Suprapubic skin (tissue), 4 donors: ENCODE data around the gene MSMP. TPM values are rescaled to one million over a fixed set of nuclear protein-coding genes. Genes with fewer than 3 reads are reported as not detected.

Source experiments
- DNase-seq, 2 donors: peaks; one replicate each; pipeline ENCODE4 v3.0.0-alpha.2; 2019; ENCODE audit warnings: low spot score in 2 of 2
- H3K27ac ChIP-seq: fragments of 200-600 bp; sonication (generic); one replicate; pipeline ENCODE4 v1.5.1; 2019
- H3K27me3 ChIP-seq: fragments of 200-600 bp; sonication (generic); one replicate; pipeline ENCODE4 v1.5.1; 2019
- H3K36me3 ChIP-seq: fragments of 200-600 bp; sonication (generic); one replicate; pipeline ENCODE4 v1.5.1; 2019
- H3K4me1 ChIP-seq: fragments of 200-600 bp; sonication (generic); one replicate; pipeline ENCODE4 v1.5.1; 2019
- H3K4me3 ChIP-seq: fragments of 200-600 bp; sonication (generic); one replicate; pipeline ENCODE4 v1.5.1; 2019; ENCODE audit warnings: mild to moderate bottlenecking
- H3K9me3 ChIP-seq: fragments of 200-600 bp; sonication (generic); one replicate; pipeline ENCODE4 v1.5.1; 2019
- EP300 ChIP-seq: sonication (generic); formaldehyde crosslinking; IDR thresholded peaks from one replicate; pipeline ENCODE4 v1.6.1; 2017; ENCODE audit warnings: antibody characterized with exemption
- POLR2A ChIP-seq, 2 donors: fragments of 450-650 bp; IDR thresholded peaks; one replicate each; pipeline ENCODE4 v1.6.1; 2017; ENCODE audit warnings: antibody characterized with exemption in 2 of 2, mild to moderate bottlenecking in 2 of 2, moderate library complexity in 2 of 2
- POLR2AphosphoS5 ChIP-seq, 3 donors: sonication (generic); formaldehyde crosslinking; IDR thresholded peaks; one replicate each; pipeline ENCODE4 v1.6.1; 2017; ENCODE audit warnings: antibody characterized with exemption in 3 of 3
- WGBS: methylation state at CpG from one replicate; pipeline ENCODE4 v1.1.5; 2018; 5-methylcytosine and 5-hydroxymethylcytosine counted together
- total RNA-seq, 4 donors: library from RNA; depleted of rRNA; stranded (reverse); fragments of >200 nt; gene quantifications; one replicate each; pipeline ENCODE4 v1.1.0, GENCODE V29; 2016
- TF ChIP-seq, protein P1 (sequence below), 2 donors: fragments of 200-600 bp in 1 of 2; fragments of 450-650 bp in 1 of 2; sonication (generic) in 1 of 2; IDR thresholded peaks; one replicate each; pipeline ENCODE4 v1.5.1; 2016 to 2019; ENCODE audit warnings: antibody characterized with exemption in 2 of 2, mild to moderate bottlenecking in 1 of 2, moderate library complexity in 1 of 2

Gene MSMP
- total RNA-seq, 4 donors from 2014 or later, result not detected

DNA sequence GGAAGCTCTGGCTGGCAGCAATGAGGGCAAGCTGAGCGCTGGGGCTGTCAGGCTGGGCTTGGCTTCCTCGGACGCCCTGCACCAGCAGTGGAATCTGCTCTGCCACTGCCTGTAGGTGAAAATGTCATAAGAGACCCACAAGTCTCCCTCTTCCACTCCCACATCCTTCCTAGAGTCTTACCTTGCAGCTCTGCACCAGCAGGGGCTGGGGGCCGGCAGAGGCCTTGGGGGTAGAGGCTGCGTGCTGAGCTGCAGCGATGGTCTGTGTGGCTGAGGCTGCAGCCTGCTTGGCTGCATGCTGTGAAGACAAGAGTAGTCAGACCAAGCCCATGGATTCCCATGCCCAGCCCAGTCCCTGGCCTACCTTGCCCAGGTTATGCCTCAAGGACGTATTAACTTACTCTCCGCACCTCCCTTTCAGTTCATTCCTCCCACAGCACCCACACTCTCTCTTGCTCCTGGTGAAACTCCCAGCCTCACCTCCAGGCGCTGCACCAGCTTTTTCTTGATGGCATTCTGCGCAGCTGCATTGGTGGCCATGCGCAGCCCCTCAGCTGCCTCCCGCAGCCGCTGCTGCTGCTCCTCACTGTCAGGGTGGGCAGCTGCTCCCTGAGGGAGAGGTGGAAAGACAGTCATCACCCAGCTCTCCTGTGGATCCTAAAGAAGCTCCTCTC lies 39.4 kb downstream of the MSMP start:
- no peaks in the 10 kb centered on the region for H3K4me1 ChIP-seq
- no peaks in the 10 kb centered on the region for H3K27me3 ChIP-seq
- peaks cover 100% of the 10 kb centered on the region for H3K36me3 ChIP-seq
- 92% methylated on average over 10 of the region's 13 CpGs for WGBS
- H3K4me3 ChIP-seq, result no peak overlapping the region
- no peaks in the 10 kb centered on the region for H3K9me3 ChIP-seq
- DNase-seq, result no peak
- no peak for TF ChIP-seq EP300
- TF ChIP-seq POLR2AphosphoS5 (IDR thresholded peaks at IDR 0.05), result no peak
- TF ChIP-seq, protein P1, sequence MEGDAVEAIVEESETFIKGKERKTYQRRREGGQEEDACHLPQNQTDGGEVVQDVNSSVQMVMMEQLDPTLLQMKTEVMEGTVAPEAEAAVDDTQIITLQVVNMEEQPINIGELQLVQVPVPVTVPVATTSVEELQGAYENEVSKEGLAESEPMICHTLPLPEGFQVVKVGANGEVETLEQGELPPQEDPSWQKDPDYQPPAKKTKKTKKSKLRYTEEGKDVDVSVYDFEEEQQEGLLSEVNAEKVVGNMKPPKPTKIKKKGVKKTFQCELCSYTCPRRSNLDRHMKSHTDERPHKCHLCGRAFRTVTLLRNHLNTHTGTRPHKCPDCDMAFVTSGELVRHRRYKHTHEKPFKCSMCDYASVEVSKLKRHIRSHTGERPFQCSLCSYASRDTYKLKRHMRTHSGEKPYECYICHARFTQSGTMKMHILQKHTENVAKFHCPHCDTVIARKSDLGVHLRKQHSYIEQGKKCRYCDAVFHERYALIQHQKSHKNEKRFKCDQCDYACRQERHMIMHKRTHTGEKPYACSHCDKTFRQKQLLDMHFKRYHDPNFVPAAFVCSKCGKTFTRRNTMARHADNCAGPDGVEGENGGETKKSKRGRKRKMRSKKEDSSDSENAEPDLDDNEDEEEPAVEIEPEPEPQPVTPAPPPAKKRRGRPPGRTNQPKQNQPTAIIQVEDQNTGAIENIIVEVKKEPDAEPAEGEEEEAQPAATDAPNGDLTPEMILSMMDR (IDR thresholded peaks at IDR 0.05), result no peak
- no peak for TF ChIP-seq POLR2A (IDR thresholded peaks at IDR 0.05)
- H3K27ac ChIP-seq, result no peak overlapping the region

DNA sequence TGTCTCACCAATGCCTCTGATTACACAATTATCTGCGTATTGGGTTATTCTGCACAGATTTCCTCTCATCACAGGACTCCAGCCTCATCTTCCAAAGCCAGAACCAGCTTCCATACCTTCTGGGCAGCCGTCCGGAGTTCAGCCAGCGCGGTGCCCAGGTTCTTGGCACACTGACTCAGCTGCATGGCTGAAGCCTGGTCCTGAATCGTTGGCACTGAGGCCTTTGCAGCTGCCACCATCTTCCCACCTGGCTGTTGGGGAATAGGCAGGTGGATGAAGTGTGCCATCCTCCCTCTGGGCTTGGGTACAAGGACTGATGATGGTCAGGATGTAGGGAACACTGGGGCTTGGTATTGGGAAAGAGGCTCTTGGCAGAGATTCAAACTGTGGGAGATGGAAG lies 40.0 kb downstream of the MSMP start:
- no peak for DNase-seq
- Histone ChIP-seq H3K9me3 (no peaks in the 10 kb centered on the region), H3K27ac (no peak overlapping the region), H3K4me3 (no peak overlapping the region), H3K4me1 (no peaks in the 10 kb centered on the region), H3K36me3 (peaks cover 98% of the 10 kb centered on the region), H3K27me3 (no peaks in the 10 kb centered on the region)
- no peak for TF ChIP-seq EP300
- no peak for TF ChIP-seq POLR2AphosphoS5 (IDR thresholded peaks at IDR 0.05)
- TF ChIP-seq, protein P1 (IDR thresholded peaks at IDR 0.05), result no peak
- TF ChIP-seq POLR2A (IDR thresholded peaks at IDR 0.05), result no peak
- WGBS, result 97% methylated on average over 5 of the region's 6 CpGs

DNA sequence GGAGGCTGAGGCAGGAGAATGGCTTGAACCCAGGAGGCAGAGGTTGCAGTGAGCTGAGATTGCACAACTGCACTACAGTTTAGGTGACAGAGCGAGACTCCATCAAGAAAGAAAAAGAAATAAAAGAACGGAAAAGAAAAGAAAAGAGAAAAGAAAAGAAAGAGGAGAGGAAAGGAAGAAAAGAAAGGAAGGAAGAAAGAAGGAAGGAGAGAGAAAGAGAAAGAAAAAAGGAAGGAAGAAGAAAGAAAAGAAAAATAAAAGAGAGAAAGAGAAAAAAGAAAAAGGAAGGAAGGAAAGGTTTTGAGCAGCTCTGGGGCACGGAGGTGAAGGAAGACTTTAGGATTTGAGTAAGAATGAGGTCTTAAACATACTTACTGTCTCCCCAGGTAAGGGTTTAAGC lies 40.5 kb downstream of the MSMP start:
- Histone ChIP-seq H3K4me1 (no peaks in the 10 kb centered on the region), H3K27ac (no peak overlapping the region), H3K27me3 (no peaks in the 10 kb centered on the region), H3K9me3 (no peaks in the 10 kb centered on the region), H3K4me3 (no peak overlapping the region), H3K36me3 (peaks cover 98% of the 10 kb centered on the region)
- TF ChIP-seq EP300 (no peak), POLR2AphosphoS5 (IDR thresholded peaks at IDR 0.05) (no peak), POLR2A (IDR thresholded peaks at IDR 0.05) (no peak)
- TF ChIP-seq, protein P1 (IDR thresholded peaks at IDR 0.05), result no peak
- WGBS, result 94% methylated on average over 3 of the region's 3 CpGs
- DNase-seq, result no peak

DNA sequence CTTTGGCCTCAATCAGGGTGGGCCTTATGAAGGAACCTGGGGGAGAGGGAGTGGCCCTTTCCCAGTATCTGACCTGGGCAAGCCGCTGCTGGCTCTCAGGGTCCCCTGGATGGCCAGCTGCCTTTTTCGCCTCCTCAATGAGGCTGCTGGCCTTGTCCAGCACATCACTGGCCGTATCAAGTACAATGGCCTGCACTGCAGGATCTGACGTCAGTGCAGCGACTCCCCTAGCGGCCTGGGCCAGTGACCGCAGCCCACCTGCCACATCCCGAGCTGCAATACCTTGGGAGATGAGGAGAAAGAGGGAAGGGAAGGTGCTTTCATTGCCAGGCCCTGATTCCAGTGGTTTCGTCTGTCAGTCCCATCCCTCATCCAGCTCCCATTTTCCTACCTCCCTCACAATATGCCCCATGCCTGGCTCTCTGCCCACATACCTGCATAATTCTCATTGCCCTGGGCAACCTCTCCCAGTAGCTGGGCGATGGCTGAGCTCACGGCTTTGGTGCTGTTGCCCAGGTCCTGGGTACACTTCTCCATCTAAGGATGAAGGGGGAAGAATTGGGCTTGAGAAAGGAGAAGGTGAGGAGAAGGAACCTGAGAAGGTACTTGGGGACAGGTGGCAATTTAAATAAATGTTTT lies 41.2 kb downstream of the MSMP start:
- no peaks in the 10 kb centered on the region for H3K4me1 ChIP-seq
- no peaks in the 10 kb centered on the region for H3K9me3 ChIP-seq
- no peak overlapping the region for H3K27ac ChIP-seq
- TF ChIP-seq EP300, result no peak
- no peak for TF ChIP-seq POLR2A (IDR thresholded peaks at IDR 0.05)
- TF ChIP-seq POLR2AphosphoS5 (IDR thresholded peaks at IDR 0.05), result no peak
- TF ChIP-seq, protein P1 (IDR thresholded peaks at IDR 0.05), result no peak
- WGBS, result 63% methylated on average over 7 of the region's 11 CpGs
- no peak overlapping the region for H3K4me3 ChIP-seq
- peaks cover 98% of the 10 kb centered on the region for H3K36me3 ChIP-seq
- no peak for DNase-seq
- H3K27me3 ChIP-seq, result no peaks in the 10 kb centered on the region
